ENCODE measurements around the gene CYGB. TPM values are rescaled to one million over a fixed set of nuclear protein-coding genes. Genes with fewer than 3 reads are reported as not detected.
"Not testable (repeated sequence)": the region's sequence is repeated elsewhere in the genome, so short reads cannot be mapped to it uniquely, and the experiment has no call there.

The CYGB gene
- total RNA-seq, 1 donor from 2014 or later: 10.1 TPM

DNA sequence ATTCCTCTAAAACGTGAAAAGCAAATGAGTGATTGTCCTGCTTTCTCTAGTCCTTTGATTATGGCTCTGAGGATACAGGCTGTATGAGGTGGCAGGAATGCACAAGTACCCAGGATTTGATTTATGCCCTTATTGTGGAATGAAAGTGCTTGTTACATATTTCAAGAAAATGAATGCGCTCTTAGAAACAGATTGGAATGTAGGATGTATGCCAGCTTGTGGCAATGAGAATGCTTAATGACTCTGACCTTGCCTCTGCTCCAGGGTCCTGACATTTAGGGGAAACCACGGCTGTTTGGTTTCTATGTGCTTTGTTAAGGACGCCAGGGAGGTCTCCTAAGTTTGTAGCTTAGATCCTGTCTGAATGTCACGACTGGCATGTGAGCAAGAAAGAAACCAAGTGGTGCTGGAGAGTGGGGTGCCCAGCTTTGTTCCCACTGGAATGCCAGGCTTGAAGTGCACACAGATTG lies 24.3 kb upstream of the CYGB start:
- no peaks in the 10 kb centered on the region for H3K9me3 Mint-ChIP-seq
- peak overlapping the region; percentile 4 for H3K4me3 Mint-ChIP-seq
- H3K36me3 Mint-ChIP-seq: peaks cover 24% of the 10 kb centered on the region
- TF ChIP-seq, protein P1, sequence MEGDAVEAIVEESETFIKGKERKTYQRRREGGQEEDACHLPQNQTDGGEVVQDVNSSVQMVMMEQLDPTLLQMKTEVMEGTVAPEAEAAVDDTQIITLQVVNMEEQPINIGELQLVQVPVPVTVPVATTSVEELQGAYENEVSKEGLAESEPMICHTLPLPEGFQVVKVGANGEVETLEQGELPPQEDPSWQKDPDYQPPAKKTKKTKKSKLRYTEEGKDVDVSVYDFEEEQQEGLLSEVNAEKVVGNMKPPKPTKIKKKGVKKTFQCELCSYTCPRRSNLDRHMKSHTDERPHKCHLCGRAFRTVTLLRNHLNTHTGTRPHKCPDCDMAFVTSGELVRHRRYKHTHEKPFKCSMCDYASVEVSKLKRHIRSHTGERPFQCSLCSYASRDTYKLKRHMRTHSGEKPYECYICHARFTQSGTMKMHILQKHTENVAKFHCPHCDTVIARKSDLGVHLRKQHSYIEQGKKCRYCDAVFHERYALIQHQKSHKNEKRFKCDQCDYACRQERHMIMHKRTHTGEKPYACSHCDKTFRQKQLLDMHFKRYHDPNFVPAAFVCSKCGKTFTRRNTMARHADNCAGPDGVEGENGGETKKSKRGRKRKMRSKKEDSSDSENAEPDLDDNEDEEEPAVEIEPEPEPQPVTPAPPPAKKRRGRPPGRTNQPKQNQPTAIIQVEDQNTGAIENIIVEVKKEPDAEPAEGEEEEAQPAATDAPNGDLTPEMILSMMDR (IDR thresholded peaks at IDR 0.05; ENCODE audit: unreplicated experiment): no peak
- no peaks in the 10 kb centered on the region for H3K27me3 Mint-ChIP-seq (ENCODE audit: low read depth)
- H3K27ac Mint-ChIP-seq: peak overlapping the region; percentile 78
- H3K4me1 Mint-ChIP-seq: peaks cover 53% of the 10 kb centered on the region
- no peak for DNase-seq (ENCODE audit: low spot score in 2 of 2, unreplicated experiment in 2 of 2)

DNA sequence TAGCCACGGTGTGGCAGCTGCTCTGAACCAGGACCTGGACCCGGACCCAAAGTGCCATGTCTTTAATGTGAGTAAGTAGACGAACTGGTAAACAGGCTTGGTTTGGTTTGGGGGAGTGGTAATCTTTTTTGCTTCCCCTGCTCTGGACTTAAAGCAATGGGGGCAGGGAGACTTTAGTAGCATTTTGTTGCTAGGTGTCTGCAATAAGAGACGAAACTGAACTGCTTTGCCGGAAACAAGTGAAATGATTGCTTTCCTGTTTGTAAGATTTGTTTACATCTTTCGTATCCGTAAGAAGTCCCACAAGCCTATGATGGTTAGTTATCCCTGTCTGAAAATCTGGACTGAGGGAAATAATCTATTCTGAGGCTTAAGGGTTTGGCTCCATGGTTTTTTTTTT lies 23.8 kb upstream of the CYGB start:
- Mint-ChIP-seq H3K27me3 (ENCODE audit: low read depth) (no peaks in the 10 kb centered on the region), H3K9me3 (no peaks in the 10 kb centered on the region), H3K27ac (peak overlapping the region; percentile 78), H3K4me3 (peak overlapping the region; percentile 4), H3K4me1 (peaks cover 58% of the 10 kb centered on the region), H3K36me3 (peaks cover 24% of the 10 kb centered on the region)
- no peak for DNase-seq (ENCODE audit: low spot score in 2 of 2, unreplicated experiment in 2 of 2)
- TF ChIP-seq, protein P1 (IDR thresholded peaks at IDR 0.05; ENCODE audit: unreplicated experiment): no peak

DNA sequence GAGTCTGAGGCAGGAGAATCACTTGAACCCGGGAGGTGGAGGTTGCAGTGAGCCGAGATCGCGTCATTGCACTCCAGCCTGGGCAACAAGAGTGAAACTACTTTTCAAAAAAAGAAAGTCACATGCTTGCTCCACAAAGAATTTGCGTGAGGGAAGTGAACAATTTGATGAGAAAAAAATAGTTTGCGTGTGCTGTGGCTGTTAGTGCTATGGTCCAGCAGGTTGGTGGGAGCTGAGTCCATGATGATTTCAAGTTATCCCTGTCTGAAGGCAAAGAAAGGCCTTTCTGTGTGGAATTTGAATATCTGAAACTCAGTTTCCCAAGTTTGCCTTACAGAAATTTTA lies 23.3 kb upstream of the CYGB start:
- Mint-ChIP-seq H3K4me3 (no peak overlapping the region), H3K9me3 (no peaks in the 10 kb centered on the region), H3K27ac (peak overlapping the region; percentile 61), H3K27me3 (ENCODE audit: low read depth) (no peaks in the 10 kb centered on the region), H3K36me3 (peaks cover 19% of the 10 kb centered on the region), H3K4me1 (peaks cover 58% of the 10 kb centered on the region)
- TF ChIP-seq, protein P1 (IDR thresholded peaks at IDR 0.05; ENCODE audit: unreplicated experiment): no peak
- DNase-seq (ENCODE audit: low spot score in 2 of 2, unreplicated experiment in 2 of 2): no peak

DNA sequence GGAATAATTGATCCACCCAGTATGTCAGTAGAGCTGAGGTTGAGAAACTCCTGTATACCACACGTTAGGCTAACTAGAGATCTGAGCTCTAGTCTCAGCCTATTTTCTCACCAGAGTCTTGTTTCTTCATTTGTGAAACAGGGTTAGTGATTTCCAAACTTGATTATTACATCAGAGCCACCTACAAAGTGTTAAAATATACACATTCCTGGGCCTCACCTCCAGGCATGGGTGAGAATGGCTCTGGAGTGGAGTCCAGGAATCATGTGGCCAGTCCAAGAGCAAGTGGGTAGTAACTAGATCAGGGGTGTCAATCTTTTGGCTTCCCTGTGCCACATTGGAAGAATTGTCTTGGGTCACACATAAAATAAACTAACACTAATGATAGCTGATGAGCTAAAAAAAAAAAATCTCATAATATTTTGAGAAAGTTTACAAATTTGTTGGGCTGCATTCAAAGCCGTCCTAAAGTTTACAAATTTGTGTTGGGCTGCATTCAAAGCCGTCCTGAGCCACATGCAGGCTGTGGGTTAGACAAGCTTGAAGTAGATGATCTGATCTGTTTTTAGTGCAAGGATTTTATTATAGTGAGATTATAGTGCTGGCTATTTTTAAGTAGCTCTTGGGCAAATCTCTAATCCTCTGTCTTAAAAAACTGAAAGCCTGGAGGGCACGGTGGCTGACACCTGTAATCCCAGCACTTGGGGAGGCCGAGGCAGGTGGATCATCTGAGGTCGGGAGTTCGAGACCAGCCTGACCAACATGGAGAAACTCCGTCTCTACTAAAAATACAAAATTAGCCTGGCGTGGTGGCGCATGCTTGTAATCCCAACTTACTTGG lies 22.7 kb upstream of the CYGB start:
- Mint-ChIP-seq H3K27ac (peak overlapping the region; percentile 61), H3K36me3 (peaks cover 14% of the 10 kb centered on the region), H3K27me3 (ENCODE audit: low read depth) (no peaks in the 10 kb centered on the region), H3K4me3 (peak overlapping the region; percentile 18), H3K9me3 (no peaks in the 10 kb centered on the region), H3K4me1 (peaks cover 60% of the 10 kb centered on the region)
- TF ChIP-seq, protein P1 (IDR thresholded peaks at IDR 0.05; ENCODE audit: unreplicated experiment): no peak
- DNase-seq (ENCODE audit: low spot score in 2 of 2, unreplicated experiment in 2 of 2): no peak

DNA sequence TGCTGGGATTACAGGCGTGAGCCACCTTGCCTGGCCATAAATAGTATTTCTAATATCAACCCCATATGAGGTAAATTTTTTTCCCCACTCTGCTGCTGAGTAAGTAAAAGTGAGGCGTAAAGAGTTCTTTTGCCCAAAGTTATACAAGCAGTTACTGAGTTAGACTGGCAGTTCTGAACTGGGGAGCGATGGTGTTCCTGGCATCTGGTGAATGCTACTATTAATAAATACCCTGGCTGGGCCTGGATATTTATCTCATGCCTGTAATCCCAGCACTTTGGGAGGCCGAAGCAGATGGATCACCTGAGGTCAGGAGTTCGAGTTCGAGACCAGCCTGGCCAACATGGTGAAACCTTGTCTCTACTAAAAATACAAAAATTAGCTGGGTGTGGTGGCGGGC lies 22.0 kb upstream of the CYGB start:
- H3K9me3 Mint-ChIP-seq; H3K27me3 Mint-ChIP-seq (ENCODE audit: low read depth); DNase-seq (ENCODE audit: low spot score in 2 of 2, unreplicated experiment in 2 of 2): not testable (repeated sequence)
- peak overlapping the region; percentile 99 for H3K27ac Mint-ChIP-seq
- H3K4me3 Mint-ChIP-seq: peak overlapping the region; percentile 94
- H3K36me3 Mint-ChIP-seq: peaks cover 12% of the 10 kb centered on the region
- H3K4me1 Mint-ChIP-seq: peaks cover 58% of the 10 kb centered on the region

Measured in mesothelial cell of epicardium (in vitro differentiated cells).